ENCODE data around the gene RAB25.

The RAB25 gene

GRCh38 chr1:156110252-156110651 is 49.3 kb downstream of the RAB25 start:
- no peak overlapping the region for H2BK120ac ChIP-seq (ENCODE audit: insufficient read depth, low read length, poor library complexity)
- H3K27me3 ChIP-seq (ENCODE audit: insufficient read depth, low read length) = no peaks in the 10 kb centered on the region
- H3K9ac ChIP-seq (ENCODE audit: low read length) = no peak overlapping the region

GRCh38 chr1:156111355-156111962 is 50.5 kb downstream of the RAB25 start:
- H3K27me3 ChIP-seq (ENCODE audit: insufficient read depth, low read length) = no peaks in the 10 kb centered on the region
- H3K4ac ChIP-seq (ENCODE audit: low read depth, low read length) = no peak overlapping the region
- H3K4me3 ChIP-seq (ENCODE audit: low read depth, low read length) = no peak overlapping the region
- DNase-seq = no peak
- no peak overlapping the region for H3K14ac ChIP-seq (ENCODE audit: low read length)
- no peaks in the 10 kb centered on the region for H3K36me3 ChIP-seq (ENCODE audit: control insufficient read depth in 1 of 2, insufficient read depth in 2 of 2, low read length in 2 of 2)
- peaks cover 22 to 27% of the 10 kb centered on the region in 2 experiments for H3K4me1 ChIP-seq (ENCODE audit: control insufficient read depth in 1 of 2, insufficient read depth in 2 of 2, low read length in 2 of 2)
- H2BK5ac ChIP-seq (ENCODE audit: low read depth, low read length, poor library complexity) = no peak overlapping the region
- H3K79me2 ChIP-seq (ENCODE audit: control insufficient read depth, insufficient read depth, low read length, poor library complexity) = peaks cover 21% of the 10 kb centered on the region
- no CpG with 5 or more reads among the region's 4 CpGs for WGBS (ENCODE audit: extremely low coverage, insufficient coverage, insufficient read length)
- no peaks in the 10 kb centered on the region for H3K9me3 ChIP-seq (ENCODE audit: insufficient read depth, low read depth, low read length)
- no peak overlapping the region for H3K9ac ChIP-seq (ENCODE audit: low read length)
- H4K12ac ChIP-seq (ENCODE audit: low read depth, low read length) = no peak overlapping the region
- no peak overlapping the region for H2AFZ ChIP-seq (ENCODE audit: insufficient read depth, low read length, poor library complexity)
- H3K79me1 ChIP-seq (ENCODE audit: low read length) = peaks cover 23% of the 10 kb centered on the region
- H2BK120ac ChIP-seq (ENCODE audit: insufficient read depth, low read length, poor library complexity) = no peak overlapping the region
- H4K91ac ChIP-seq (ENCODE audit: low read depth, low read length) = no peak overlapping the region
- no peak overlapping the region for H4K8ac ChIP-seq (ENCODE audit: low read depth, low read length)
- no peak overlapping the region for H2AK5ac ChIP-seq (ENCODE audit: low read length)
- H3K18ac ChIP-seq (ENCODE audit: low read length) = no peak overlapping the region
- H3K23ac ChIP-seq (ENCODE audit: low read length) = no peak overlapping the region
- no peak overlapping the region for H3K4me2 ChIP-seq (ENCODE audit: low read length)
- no peak overlapping the region for H3K27ac ChIP-seq (ENCODE audit: low read depth, low read length)
- no peak overlapping the region for H2BK12ac ChIP-seq (ENCODE audit: low read length)

More at GRCh38 chr1:156110252-156110651, 49.3 kb downstream of the RAB25 start:
- Histone ChIP-seq H2AK5ac (ENCODE audit: low read length) (no peak overlapping the region), H2BK12ac (ENCODE audit: low read length) (no peak overlapping the region), H3K18ac (ENCODE audit: low read length) (no peak overlapping the region), H4K91ac (ENCODE audit: low read depth, low read length) (no peak overlapping the region), H3K4me1 (ENCODE audit: control insufficient read depth in 1 of 2, insufficient read depth in 2 of 2, low read length in 2 of 2) (peaks cover 25 to 35% of the 10 kb centered on the region in 2 experiments), H3K4ac (ENCODE audit: low read depth, low read length) (no peak overlapping the region), H3K4me2 (ENCODE audit: low read length) (no peak overlapping the region), H3K79me1 (ENCODE audit: low read length) (peaks cover 27% of the 10 kb centered on the region), H2AFZ (ENCODE audit: insufficient read depth, low read length, poor library complexity) (no peak overlapping the region), H4K12ac (ENCODE audit: low read depth, low read length) (no peak overlapping the region), H3K36me3 (ENCODE audit: control insufficient read depth in 1 of 2, insufficient read depth in 2 of 2, low read length in 2 of 2) (no peaks in the 10 kb centered on the region), H4K8ac (ENCODE audit: low read depth, low read length) (no peak overlapping the region), H3K79me2 (ENCODE audit: control insufficient read depth, insufficient read depth, low read length, poor library complexity) (peaks cover 15% of the 10 kb centered on the region), H3K14ac (ENCODE audit: low read length) (no peak overlapping the region), H3K9me3 (ENCODE audit: insufficient read depth, low read depth, low read length) (no peaks in the 10 kb centered on the region), H3K27ac (ENCODE audit: low read depth, low read length) (no peak overlapping the region), H3K4me3 (ENCODE audit: low read depth, low read length) (no peak overlapping the region), H2BK5ac (ENCODE audit: low read depth, low read length, poor library complexity) (no peak overlapping the region), H3K23ac (ENCODE audit: low read length) (no peak overlapping the region)
- no peak for DNase-seq
- no CpG with 5 or more reads among the region's 2 CpGs for WGBS (ENCODE audit: extremely low coverage, insufficient coverage, insufficient read length)

DNA sequence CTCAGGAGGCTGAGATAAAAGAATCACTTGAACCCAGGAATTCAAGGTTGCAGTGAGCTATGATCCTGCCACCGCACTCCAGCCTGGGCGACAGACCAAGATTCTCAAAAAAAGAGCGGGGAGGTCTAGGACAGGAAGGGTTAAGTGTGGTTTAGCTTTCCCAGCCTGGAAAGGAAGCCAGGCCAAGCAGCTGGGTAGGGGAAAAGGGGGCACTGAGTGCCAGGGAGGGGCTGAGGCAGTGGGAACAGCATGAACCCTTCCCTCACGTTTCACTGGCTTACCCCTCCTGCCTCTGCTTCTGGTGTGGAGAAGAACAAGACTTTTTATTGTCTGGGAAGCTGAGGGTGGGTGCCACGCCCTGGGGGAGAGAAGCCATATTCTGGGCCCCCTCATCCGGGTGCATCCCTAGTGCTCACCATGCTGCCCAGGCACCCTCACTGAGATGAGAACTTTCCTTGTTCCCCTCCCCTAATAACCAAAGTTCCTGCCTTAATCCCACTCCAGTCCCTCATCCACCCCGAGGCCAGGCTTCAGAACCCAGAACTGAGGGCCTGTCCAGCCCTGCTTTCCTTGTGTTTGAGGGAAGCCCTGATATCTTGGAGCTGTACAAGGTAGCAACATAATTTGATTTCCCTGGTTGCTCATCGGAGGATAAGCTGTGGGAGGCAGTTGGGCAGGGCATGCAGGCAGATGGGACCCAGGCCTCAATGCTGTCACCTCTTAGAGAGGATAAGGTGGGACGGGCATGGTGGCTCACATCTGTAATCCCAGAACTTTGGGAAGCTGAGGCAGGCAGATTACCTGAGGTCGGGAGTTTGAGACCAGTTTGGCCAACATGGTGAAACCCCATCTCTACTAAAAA is 51.5 kb downstream of the RAB25 start:
- Histone ChIP-seq H3K18ac (ENCODE audit: low read length) (no peak overlapping the region), H4K12ac (ENCODE audit: low read depth, low read length) (no peak overlapping the region), H2AFZ (ENCODE audit: insufficient read depth, low read length, poor library complexity) (no peak overlapping the region), H3K4ac (ENCODE audit: low read depth, low read length) (no peak overlapping the region), H2BK120ac (ENCODE audit: insufficient read depth, low read length, poor library complexity) (no peak overlapping the region), H3K27ac (ENCODE audit: low read depth, low read length) (no peak overlapping the region), H4K91ac (ENCODE audit: low read depth, low read length) (peak overlapping the region; percentile 45), H3K4me3 (ENCODE audit: low read depth, low read length) (no peak overlapping the region), H3K27me3 (ENCODE audit: insufficient read depth, low read length) (no peaks in the 10 kb centered on the region), H3K9me3 (ENCODE audit: insufficient read depth, low read depth, low read length) (no peaks in the 10 kb centered on the region), H4K8ac (ENCODE audit: low read depth, low read length) (no peak overlapping the region), H3K36me3 (ENCODE audit: control insufficient read depth in 1 of 2, insufficient read depth in 2 of 2, low read length in 2 of 2) (no peaks in the 10 kb centered on the region), H3K14ac (ENCODE audit: low read length) (peak overlapping the region; percentile 54), H3K4me2 (ENCODE audit: low read length) (no peak overlapping the region), H3K79me1 (ENCODE audit: low read length) (peaks cover 22% of the 10 kb centered on the region), H3K79me2 (ENCODE audit: control insufficient read depth, insufficient read depth, low read length, poor library complexity) (peaks cover 23% of the 10 kb centered on the region), H3K4me1 (ENCODE audit: control insufficient read depth in 1 of 2, insufficient read depth in 2 of 2, low read length in 2 of 2) (peaks cover 16 to 25% of the 10 kb centered on the region in 2 experiments), H2BK5ac (ENCODE audit: low read depth, low read length, poor library complexity) (no peak overlapping the region), H2BK12ac (ENCODE audit: low read length) (peak overlapping the region; percentile 16), H3K23ac (ENCODE audit: low read length) (no peak overlapping the region), H2AK5ac (ENCODE audit: low read length) (no peak overlapping the region), H3K9ac (ENCODE audit: low read length) (no peak overlapping the region)
- WGBS (ENCODE audit: extremely low coverage, insufficient coverage, insufficient read length) = no CpG with 5 or more reads among the region's 10 CpGs
- no peak for DNase-seq

- Histone ChIP-seq H4K12ac (ENCODE audit: low read depth, low read length) (no peak overlapping the region), H3K14ac (ENCODE audit: low read length) (no peak overlapping the region), H3K18ac (ENCODE audit: low read length) (no peak overlapping the region), H3K23ac (ENCODE audit: low read length) (no peak overlapping the region), H2AK5ac (ENCODE audit: low read length) (no peak overlapping the region), H3K27ac (ENCODE audit: low read depth, low read length) (peak overlapping the region; percentile 33), H2AFZ (ENCODE audit: insufficient read depth, low read length, poor library complexity) (no peak overlapping the region), H2BK120ac (ENCODE audit: insufficient read depth, low read length, poor library complexity) (peak overlapping the region; percentile 88), H2BK12ac (ENCODE audit: low read length) (peak overlapping the region; percentile 3), H3K4me3 (ENCODE audit: low read depth, low read length) (no peak overlapping the region), H3K79me1 (ENCODE audit: low read length) (peaks cover 26% of the 10 kb centered on the region), H4K91ac (ENCODE audit: low read depth, low read length) (peak overlapping the region; percentile 59), H3K4me2 (ENCODE audit: low read length) (no peak overlapping the region), H3K9ac (ENCODE audit: low read length) (no peak overlapping the region), H2BK5ac (ENCODE audit: low read depth, low read length, poor library complexity) (no peak overlapping the region), H4K8ac (ENCODE audit: low read depth, low read length) (no peak overlapping the region), H3K36me3 (ENCODE audit: control insufficient read depth in 1 of 2, insufficient read depth in 2 of 2, low read length in 2 of 2) (no peaks in the 10 kb centered on the region), H3K9me3 (ENCODE audit: insufficient read depth, low read depth, low read length) (no peaks in the 10 kb centered on the region), H3K4ac (ENCODE audit: low read depth, low read length) (no peak overlapping the region), H3K27me3 (ENCODE audit: insufficient read depth, low read length) (no peaks in the 10 kb centered on the region), H3K4me1 (ENCODE audit: control insufficient read depth in 1 of 2, insufficient read depth in 2 of 2, low read length in 2 of 2) (peaks cover 16 to 24% of the 10 kb centered on the region in 2 experiments), H3K79me2 (ENCODE audit: control insufficient read depth, insufficient read depth, low read length, poor library complexity) (peaks cover 26% of the 10 kb centered on the region)
- WGBS (ENCODE audit: extremely low coverage, insufficient coverage, insufficient read length) = no CpG with 5 or more reads among the region's 4 CpGs
- no peak for DNase-seq
Observed at GRCh38 chr1:156113282-156113950, 52.5 kb downstream of the RAB25 start.

All from trophoblast cell (in vitro differentiated cells and primary cell).